Nephron (organoid): Measurements from ENCODE around the gene PDE6G.

Experiments
- H3K27ac Mint-ChIP-seq, 3 experiments: 2 replicates each; pipeline ENCODE4 v1.8.0; 2020; ENCODE audit warnings: mixed read lengths in 3 of 3, mild to moderate bottlenecking in 2 of 3, moderate library complexity in 1 of 3
- H3K27me3 Mint-ChIP-seq: 2 replicates; pipeline ENCODE4 v1.8.0; 2021; ENCODE audit warnings: low read depth, mild to moderate bottlenecking, moderate library complexity, mixed read lengths
- H3K36me3 Mint-ChIP-seq: 2 replicates; pipeline ENCODE4 v1.8.0; 2020; ENCODE audit warnings: low read depth, mixed read lengths
- H3K4me1 Mint-ChIP-seq: 2 replicates; pipeline ENCODE4 v1.8.0; 2020; ENCODE audit warnings: mixed read lengths
- H3K4me3 Mint-ChIP-seq, 3 experiments: 2 replicates each; pipeline ENCODE4 v1.8.0; 2020; ENCODE audit warnings: mild to moderate bottlenecking in 3 of 3, mixed read lengths in 3 of 3, moderate library complexity in 2 of 3
- H3K9me3 Mint-ChIP-seq: 2 replicates; pipeline ENCODE4 v1.8.0; 2020; ENCODE audit warnings: mixed read lengths
- TF ChIP-seq, protein P1 (sequence below), 3 experiments: fragments of 200-600 bp; sonication (generic); IDR thresholded peaks; one replicate each; pipeline ENCODE4 v1.5.0; 2021; ENCODE audit warnings: antibody characterized with exemption in 3 of 3; ENCODE audit not compliant: unreplicated experiment in 3 of 3

PDE6G gene

DNA sequence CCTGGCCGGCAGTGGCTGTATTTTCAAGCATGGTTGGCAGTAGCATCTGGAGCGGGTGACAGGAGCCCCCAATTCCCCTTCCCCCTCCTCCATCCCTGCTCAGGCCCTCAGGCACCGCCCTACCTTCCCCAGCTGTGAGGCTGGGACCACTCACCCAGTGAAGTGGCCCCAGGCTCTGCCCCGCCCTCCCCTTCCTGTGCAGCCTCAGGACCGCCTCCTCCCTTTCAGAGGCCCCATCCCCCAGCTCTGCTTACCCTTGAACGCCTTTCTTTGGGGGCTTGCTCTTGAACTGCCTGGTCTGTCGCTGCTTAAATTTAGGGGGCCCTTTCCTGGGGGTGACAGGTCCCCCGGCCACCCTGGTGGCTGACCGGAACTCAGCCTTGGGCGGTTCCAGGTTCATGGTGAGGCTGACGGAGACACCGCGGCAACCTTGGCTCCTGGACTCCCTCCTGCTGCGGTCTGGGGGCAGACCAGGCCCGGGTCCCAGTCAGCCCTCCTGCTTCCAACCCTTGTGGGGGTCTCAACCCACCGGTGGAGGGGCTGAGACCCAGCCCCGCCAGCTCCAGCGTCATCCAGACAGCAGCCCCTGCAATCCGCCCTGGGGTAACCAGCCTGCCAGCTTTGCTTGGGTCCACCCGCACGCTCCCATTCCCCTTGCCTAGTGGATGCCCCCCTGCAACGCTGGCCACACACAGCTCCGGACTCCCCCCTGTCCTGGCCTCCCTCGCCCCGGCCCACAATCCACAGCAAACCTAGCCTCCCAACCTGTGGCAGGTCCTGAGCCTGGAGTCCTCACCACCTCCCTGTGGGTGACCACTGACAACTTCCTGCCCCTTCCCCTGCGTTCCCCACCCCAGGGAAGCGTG, 3.2 kb downstream of the PDE6G start:
- Mint-ChIP-seq H3K4me3 (peak overlapping the region in 2 of 3 experiments; percentile 53 to 67), H3K27me3 (no peaks in the 10 kb centered on the region), H3K9me3 (no peaks in the 10 kb centered on the region), H3K36me3 (no peaks in the 10 kb centered on the region), H3K27ac (peak overlapping the region in 2 of 3 experiments; percentile 68 to 80), H3K4me1 (peaks cover 11% of the 10 kb centered on the region)
- TF ChIP-seq, protein P1, sequence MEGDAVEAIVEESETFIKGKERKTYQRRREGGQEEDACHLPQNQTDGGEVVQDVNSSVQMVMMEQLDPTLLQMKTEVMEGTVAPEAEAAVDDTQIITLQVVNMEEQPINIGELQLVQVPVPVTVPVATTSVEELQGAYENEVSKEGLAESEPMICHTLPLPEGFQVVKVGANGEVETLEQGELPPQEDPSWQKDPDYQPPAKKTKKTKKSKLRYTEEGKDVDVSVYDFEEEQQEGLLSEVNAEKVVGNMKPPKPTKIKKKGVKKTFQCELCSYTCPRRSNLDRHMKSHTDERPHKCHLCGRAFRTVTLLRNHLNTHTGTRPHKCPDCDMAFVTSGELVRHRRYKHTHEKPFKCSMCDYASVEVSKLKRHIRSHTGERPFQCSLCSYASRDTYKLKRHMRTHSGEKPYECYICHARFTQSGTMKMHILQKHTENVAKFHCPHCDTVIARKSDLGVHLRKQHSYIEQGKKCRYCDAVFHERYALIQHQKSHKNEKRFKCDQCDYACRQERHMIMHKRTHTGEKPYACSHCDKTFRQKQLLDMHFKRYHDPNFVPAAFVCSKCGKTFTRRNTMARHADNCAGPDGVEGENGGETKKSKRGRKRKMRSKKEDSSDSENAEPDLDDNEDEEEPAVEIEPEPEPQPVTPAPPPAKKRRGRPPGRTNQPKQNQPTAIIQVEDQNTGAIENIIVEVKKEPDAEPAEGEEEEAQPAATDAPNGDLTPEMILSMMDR (IDR thresholded peaks at IDR 0.05; ENCODE audit: unreplicated experiment in 3 of 3) = no peak

DNA sequence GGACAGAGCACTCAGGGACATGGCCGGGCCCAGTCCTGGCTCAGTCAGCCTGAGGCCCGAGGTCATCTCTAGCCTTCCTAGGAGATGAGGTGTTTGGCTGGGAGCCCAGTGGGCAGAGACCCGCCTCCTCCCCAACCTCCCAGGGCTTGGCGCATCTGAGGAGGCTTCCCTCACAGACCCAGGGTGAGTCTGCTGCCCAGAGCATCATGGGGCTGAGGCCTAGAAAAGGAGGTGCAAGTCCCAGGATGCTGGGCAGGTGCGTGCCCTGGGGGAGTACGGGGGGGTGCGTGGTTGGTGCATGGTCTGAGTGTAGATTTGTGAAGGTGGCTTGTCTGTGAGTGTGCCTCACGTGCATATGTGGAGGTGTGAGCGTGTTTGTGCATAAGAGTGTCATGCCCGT, 4.7 kb downstream of the PDE6G start:
- Mint-ChIP-seq H3K27me3 (peaks cover 6% of the 10 kb centered on the region), H3K27ac (peak overlapping the region; percentile 9 to 52 (median 49)), H3K36me3 (no peaks in the 10 kb centered on the region), H3K4me1 (peaks cover 5% of the 10 kb centered on the region), H3K4me3 (peak overlapping the region in 2 of 3 experiments; percentile 35 to 48), H3K9me3 (no peaks in the 10 kb centered on the region)
- TF ChIP-seq, protein P1 (IDR thresholded peaks at IDR 0.05; ENCODE audit: unreplicated experiment in 3 of 3) = no peak

DNA sequence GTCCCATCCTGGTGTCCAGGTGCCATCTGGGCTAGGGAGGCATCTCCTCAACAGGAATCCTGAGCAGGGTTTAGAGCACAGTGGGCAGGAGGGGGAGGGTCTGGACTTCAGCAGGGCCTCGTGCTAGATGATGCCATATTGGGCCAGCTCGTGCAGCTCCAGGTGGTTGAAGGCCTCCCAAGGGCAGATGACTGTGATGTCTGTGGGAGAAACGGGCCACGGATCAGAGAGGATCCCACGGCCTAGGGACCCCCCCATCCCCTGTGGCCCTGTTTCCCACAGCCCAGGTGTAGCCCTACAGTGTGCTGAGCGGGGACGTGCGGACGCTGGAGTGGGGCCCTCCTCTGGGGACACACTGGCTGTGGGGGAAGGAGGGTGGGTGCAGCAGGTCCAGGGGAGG, 5.4 kb downstream of the PDE6G start:
- H3K9me3 Mint-ChIP-seq = no peaks in the 10 kb centered on the region
- H3K36me3 Mint-ChIP-seq = no peaks in the 10 kb centered on the region
- peaks cover 5% of the 10 kb centered on the region for H3K4me1 Mint-ChIP-seq
- TF ChIP-seq, protein P1 (IDR thresholded peaks at IDR 0.05; ENCODE audit: unreplicated experiment in 3 of 3) = no peak
- peaks cover 6% of the 10 kb centered on the region for H3K27me3 Mint-ChIP-seq
- H3K27ac Mint-ChIP-seq = no peak overlapping the region
- H3K4me3 Mint-ChIP-seq = no peak overlapping the region

DNA sequence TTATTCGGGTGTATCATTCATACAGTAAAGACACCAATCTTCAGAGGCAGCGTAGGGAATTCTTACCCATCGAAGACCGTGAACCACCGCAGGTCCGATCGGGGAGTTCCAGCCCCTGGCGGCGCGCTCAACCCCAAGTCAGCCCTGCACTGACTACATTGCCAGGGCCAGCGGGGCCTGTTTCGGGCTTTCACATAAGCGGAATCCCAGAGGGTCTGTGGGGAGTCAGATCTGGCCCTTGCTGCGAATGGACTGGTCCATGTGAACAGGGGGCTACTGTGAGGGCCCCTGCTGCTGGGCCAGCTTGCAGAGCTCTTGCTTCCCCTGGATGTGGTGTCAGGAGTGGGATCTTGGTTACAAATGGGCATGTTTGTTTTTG, 7.6 kb downstream of the PDE6G start:
- H3K9me3 Mint-ChIP-seq = no peaks in the 10 kb centered on the region
- H3K27ac Mint-ChIP-seq = no peak overlapping the region
- H3K4me3 Mint-ChIP-seq = no peak overlapping the region
- no peaks in the 10 kb centered on the region for H3K36me3 Mint-ChIP-seq
- H3K4me1 Mint-ChIP-seq = peaks cover 5% of the 10 kb centered on the region
- peaks cover 6% of the 10 kb centered on the region for H3K27me3 Mint-ChIP-seq
- TF ChIP-seq, protein P1 (IDR thresholded peaks at IDR 0.05; ENCODE audit: unreplicated experiment in 3 of 3) = no peak

DNA sequence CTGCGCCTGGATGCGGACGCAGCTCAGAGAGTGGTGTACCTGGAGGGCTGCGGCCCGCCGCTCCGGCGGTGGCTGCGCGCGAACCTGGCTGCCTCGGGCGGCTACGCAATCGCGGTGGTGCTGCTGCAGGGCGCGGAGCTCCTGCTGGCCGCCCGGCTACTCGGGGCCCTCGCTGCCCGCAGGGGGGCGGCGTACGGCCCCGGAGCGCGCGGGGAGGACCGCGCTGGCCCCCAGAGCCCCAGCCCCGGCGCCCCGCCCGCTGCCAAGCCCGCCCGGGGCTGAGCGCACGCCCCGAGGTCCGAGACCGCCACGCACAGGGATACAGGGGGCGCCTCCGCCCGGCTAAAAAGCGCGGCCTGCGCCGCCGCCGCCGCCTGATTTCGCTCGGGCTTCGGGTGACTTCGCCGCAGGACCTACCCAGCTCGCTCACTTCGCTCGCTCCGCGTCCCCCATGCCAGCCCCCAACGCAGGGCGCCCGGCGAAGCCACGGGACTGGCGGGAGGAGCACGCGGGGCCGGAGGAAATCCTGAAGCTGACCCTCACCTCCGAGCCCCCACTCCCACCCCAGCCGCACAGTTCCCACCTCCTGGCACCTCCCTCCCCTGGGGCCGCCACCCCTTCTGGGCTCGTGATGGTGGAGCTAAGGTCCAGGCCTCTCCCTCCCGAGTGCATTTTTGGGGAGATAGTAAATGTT, 8.2 kb downstream of the PDE6G start:
- TF ChIP-seq, protein P1 (IDR thresholded peaks at IDR 0.05; ENCODE audit: unreplicated experiment in 3 of 3) = no peak
- H3K36me3 Mint-ChIP-seq = no peaks in the 10 kb centered on the region
- H3K4me3 Mint-ChIP-seq = no peak overlapping the region
- no peaks in the 10 kb centered on the region for H3K9me3 Mint-ChIP-seq
- H3K27ac Mint-ChIP-seq = no peak overlapping the region
- peaks cover 6% of the 10 kb centered on the region for H3K27me3 Mint-ChIP-seq
- H3K4me1 Mint-ChIP-seq = peaks cover 5% of the 10 kb centered on the region
